LNCaP clone FGC (cell line): ENCODE measurements around the gene ZFAND3.

Source experiments
- DNase-seq: peaks from one replicate; pipeline ENCODE4 v3.0.0-alpha.2; 2011; ENCODE audit warnings: low read depth
- H3K4me3 ChIP-seq: 2 replicates; pipeline ENCODE4 v1.5.1; 2011; ENCODE audit warnings: mild to moderate bottlenecking, low read depth, low read length, control low read depth
- CTCF ChIP-seq: IDR thresholded peaks from 2 replicates; pipeline ENCODE4 v1.5.1; 2012; ENCODE audit warnings: mild to moderate bottlenecking; ENCODE audit not compliant: control insufficient read depth, insufficient read depth; ENCODE audit errors: extremely low read depth

The ZFAND3 gene

GRCh38 chr6:38153076-38153797 is 333.7 kb downstream of the ZFAND3 start:
- H3K4me3 ChIP-seq, result no peak overlapping the region
- DNase-seq, result no peak
- no peak for TF ChIP-seq CTCF

- DNase-seq, result no peak
- no peak overlapping the region for H3K4me3 ChIP-seq
Measured at GRCh38 chr6:38153798-38154345, 334.3 kb downstream of the ZFAND3 start.

GRCh38 chr6:38154731-38155130 is 335.2 kb downstream of the ZFAND3 start:
- H3K4me3 ChIP-seq, result no peak overlapping the region
- no peak for DNase-seq
- TF ChIP-seq CTCF, result no peak

More at GRCh38 chr6:38153798-38154345, 334.3 kb downstream of the ZFAND3 start:
- TF ChIP-seq CTCF, result no peak

- no peak for DNase-seq
- no peak for TF ChIP-seq CTCF
- no peak overlapping the region for H3K4me3 ChIP-seq
Measured at GRCh38 chr6:38155144-38155543, 335.6 kb downstream of the ZFAND3 start.

- DNase-seq, result no peak
- no peak overlapping the region for H3K4me3 ChIP-seq
- TF ChIP-seq CTCF, result no peak
Measured at GRCh38 chr6:38155621-38156204, 336.2 kb downstream of the ZFAND3 start.

GRCh38 chr6:38156818-38157565 is 337.5 kb downstream of the ZFAND3 start:
- TF ChIP-seq CTCF, result no peak
- no peak for DNase-seq
- H3K4me3 ChIP-seq, result no peak overlapping the region
